Liver (tissue), 9 donors: Measurements from ENCODE around the gene RAB3IP. TPM values are rescaled to one million over a fixed set of nuclear protein-coding genes. Genes with fewer than 3 reads are reported as not detected.

Experiments
- DNase-seq: peaks from one replicate; pipeline ENCODE4 v3.0.0-alpha.2; 2017; ENCODE audit warnings: low spot score
- H3K27ac ChIP-seq, 2 donors: one replicate each; pipeline ENCODE4 v1.7.0; 2013; ENCODE audit warnings: inconsistent platforms in 2 of 2, low read length in 2 of 2, control low read depth in 1 of 2, low read depth in 1 of 2, mild to moderate bottlenecking in 1 of 2
- H3K27me3 ChIP-seq, 4 donors: one replicate each; pipeline versions ENCODE4 v1.6.1 to v1.7.0; 2013; ENCODE audit warnings: low read length in 3 of 4, inconsistent platforms in 1 of 4, mild to moderate bottlenecking in 1 of 4, moderate library complexity in 1 of 4; ENCODE audit not compliant: control insufficient read depth in 4 of 4, insufficient read depth in 4 of 4
- H3K36me3 ChIP-seq, 4 donors: one replicate each; pipeline versions ENCODE4 v1.6.1 to v1.7.0; 2013; ENCODE audit warnings: low read length in 3 of 4, mild to moderate bottlenecking in 3 of 4, low read depth in 1 of 4, moderate library complexity in 1 of 4; ENCODE audit not compliant: control insufficient read depth in 4 of 4, insufficient read depth in 3 of 4
- H3K4me1 ChIP-seq, 4 donors: one replicate each; pipeline versions ENCODE4 v1.6.1 to v1.7.0; 2013; ENCODE audit warnings: low read length in 3 of 4, mild to moderate bottlenecking in 3 of 4, moderate library complexity in 1 of 4; ENCODE audit not compliant: control insufficient read depth in 4 of 4, insufficient read depth in 4 of 4
- H3K4me3 ChIP-seq, 3 donors: one replicate each; pipeline versions ENCODE4 v1.6.1 to v1.7.0; 2013; ENCODE audit warnings: low read length in 3 of 3, control low read depth in 1 of 3, low read depth in 1 of 3, mild to moderate bottlenecking in 1 of 3
- H3K9ac ChIP-seq, 2 donors: one replicate each; pipeline ENCODE4 v1.7.0; 2013; ENCODE audit warnings: low read length in 2 of 2, mild to moderate bottlenecking in 2 of 2, moderate library complexity in 2 of 2, control low read depth in 1 of 2, low read depth in 1 of 2
- H3K9me3 ChIP-seq, 4 donors: one replicate each; pipeline versions ENCODE4 v1.6.1 to v1.7.0; 2013; ENCODE audit warnings: low read length in 3 of 4; ENCODE audit not compliant: control insufficient read depth in 4 of 4
- ATF3 ChIP-seq: IDR thresholded peaks from 2 replicates; pipeline ENCODE4 v1.6.1; 2016; ENCODE audit warnings: antibody characterized with exemption
- EGR1 ChIP-seq, 2 donors: IDR thresholded peaks; 2 replicates each; pipeline ENCODE4 v1.6.1; 2016 to 2018; ENCODE audit warnings: antibody characterized with exemption in 2 of 2, low read depth in 2 of 2
- FOXA1 ChIP-seq: IDR thresholded peaks from 2 replicates; pipeline ENCODE4 v1.6.1; 2016; ENCODE audit warnings: antibody characterized with exemption
- FOXA2 ChIP-seq: IDR thresholded peaks from 2 replicates; pipeline ENCODE4 v1.6.1; 2016; ENCODE audit warnings: antibody characterized with exemption
- GABPA ChIP-seq, 2 donors: IDR thresholded peaks in 1 of 2; conservative IDR thresholded peaks in 1 of 2; 2 replicates each; pipeline ENCODE4 v1.6.1; 2016; ENCODE audit warnings: antibody characterized with exemption in 2 of 2, mild to moderate bottlenecking in 1 of 2, moderate library complexity in 1 of 2
- HNF4A ChIP-seq, 2 donors: conservative IDR thresholded peaks; 2 replicates each; pipeline ENCODE4 v1.6.1; 2016; ENCODE audit warnings: antibody characterized with exemption in 2 of 2, mild to moderate bottlenecking in 2 of 2
- HNF4G ChIP-seq: IDR thresholded peaks from 2 replicates; pipeline ENCODE4 v1.6.1; 2016; ENCODE audit warnings: antibody characterized with exemption
- JUND ChIP-seq, 2 donors: IDR thresholded peaks; 2 replicates each; pipeline ENCODE4 v1.6.1; 2016; ENCODE audit warnings: antibody characterized with exemption in 2 of 2
- NR2F2 ChIP-seq: IDR thresholded peaks from 2 replicates; pipeline ENCODE4 v1.6.1; 2016; ENCODE audit warnings: antibody characterized with exemption
- RAD21 ChIP-seq, 2 donors: IDR thresholded peaks; 2 replicates each; pipeline ENCODE4 v1.6.1; 2016; ENCODE audit warnings: antibody characterized with exemption in 2 of 2, mild to moderate bottlenecking in 2 of 2
- REST ChIP-seq: IDR thresholded peaks from 2 replicates; pipeline ENCODE4 v1.6.1; 2016; ENCODE audit warnings: antibody characterized with exemption, mild to moderate bottlenecking
- RXRA ChIP-seq, 2 donors: IDR thresholded peaks; 2 replicates each; pipeline ENCODE4 v1.6.1; 2017 to 2018; ENCODE audit warnings: antibody characterized with exemption in 2 of 2, mild to moderate bottlenecking in 1 of 2
- SP1 ChIP-seq: IDR thresholded peaks from 2 replicates; pipeline ENCODE4 v1.6.1; 2018; ENCODE audit warnings: antibody characterized with exemption, mild to moderate bottlenecking
- TAF1 ChIP-seq: conservative IDR thresholded peaks from 2 replicates; pipeline ENCODE4 v1.6.1; 2016; ENCODE audit warnings: antibody characterized with exemption, mild to moderate bottlenecking
- YY1 ChIP-seq: IDR thresholded peaks from 2 replicates; pipeline ENCODE4 v1.6.1; 2016; ENCODE audit warnings: antibody characterized with exemption, mild to moderate bottlenecking
- ZBTB33 ChIP-seq: IDR thresholded peaks from 2 replicates; pipeline ENCODE4 v1.6.1; 2016; ENCODE audit warnings: antibody characterized with exemption
- WGBS: extraction: QIAGEN DNeasy Blood & Tissue Kit; methylation state at CpG from one replicate; pipeline ENCODE4 v1.1.7; 2013; 5-methylcytosine and 5-hydroxymethylcytosine counted together
- polyA plus RNA-seq, 2 donors: library from polyadenylated mRNA; stranded (reverse) in 1 of 2; unstranded in 1 of 2; fragments of 200-250 nt in 1 of 2; fragments of >200 nt in 1 of 2; fragmentation: Nextera tagmentation in 1 of 2; extraction: Ambion mirVana in 1 of 2; gene quantifications; one replicate each; pipeline versions ENCODE4 v1.2.1 to v1.2.3, GENCODE V29; 2013 to 2015
- total RNA-seq, 2 donors: library from RNA; depleted of rRNA; stranded (reverse); fragments of >200 nt; gene quantifications; one replicate each; pipeline ENCODE4 v1.2.3, GENCODE V29; 2014
- TF ChIP-seq, protein P1 (sequence below): IDR thresholded peaks from 2 replicates; pipeline ENCODE4 v1.6.1; 2016; ENCODE audit warnings: antibody characterized with exemption
- TF ChIP-seq, protein P2 (sequence below): fragments of 150-350 bp; IDR thresholded peaks from 2 replicates; pipeline ENCODE4 v1.5.1; 2017; ENCODE audit warnings: improper control_type of control experiment, low read depth, low read length; ENCODE audit not compliant: missing input control
- donor health status: healthy.
- donor health status: healthy.
- donor health status: healthy.
- donor health status: healthy.
- donor health status: healthy.

The RAB3IP gene
- total and polyA plus RNA-seq, 4 donors: 5.7 to 35.3 (median 14.3) TPM

- Histone ChIP-seq H3K27ac (no peak overlapping the region), H3K4me3 (no peak overlapping the region), H3K9me3 (no peaks in the 10 kb centered on the region), H3K4me1 (no peaks in the 10 kb centered on the region), H3K9ac (no peak overlapping the region), H3K36me3 (peaks cover 1 to 20% (median 7%) of the 10 kb centered on the region in 4 donors), H3K27me3 (no peaks in the 10 kb centered on the region)
- no peak for DNase-seq
- 96% methylated on average over 6 of the region's 6 CpGs for WGBS
- TF ChIP-seq FOXA1: no peak
- TF ChIP-seq NR2F2: no peak
- TF ChIP-seq YY1: no peak
- no peak for TF ChIP-seq ZBTB33
- no peak for TF ChIP-seq GABPA (IDR thresholded peaks at IDR 0.05 in 1 of 2, conservative IDR thresholded peaks at IDR 0.05 in 1 of 2)
- TF ChIP-seq, protein P1, sequence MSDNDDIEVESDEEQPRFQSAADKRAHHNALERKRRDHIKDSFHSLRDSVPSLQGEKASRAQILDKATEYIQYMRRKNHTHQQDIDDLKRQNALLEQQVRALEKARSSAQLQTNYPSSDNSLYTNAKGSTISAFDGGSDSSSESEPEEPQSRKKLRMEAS: no peak
- TF ChIP-seq HNF4G: no peak
- TF ChIP-seq FOXA2: no peak
- TF ChIP-seq RXRA (IDR thresholded peaks at IDR 0.05): no peak
- no peak for TF ChIP-seq RAD21 (IDR thresholded peaks at IDR 0.05)
- TF ChIP-seq, protein P2, sequence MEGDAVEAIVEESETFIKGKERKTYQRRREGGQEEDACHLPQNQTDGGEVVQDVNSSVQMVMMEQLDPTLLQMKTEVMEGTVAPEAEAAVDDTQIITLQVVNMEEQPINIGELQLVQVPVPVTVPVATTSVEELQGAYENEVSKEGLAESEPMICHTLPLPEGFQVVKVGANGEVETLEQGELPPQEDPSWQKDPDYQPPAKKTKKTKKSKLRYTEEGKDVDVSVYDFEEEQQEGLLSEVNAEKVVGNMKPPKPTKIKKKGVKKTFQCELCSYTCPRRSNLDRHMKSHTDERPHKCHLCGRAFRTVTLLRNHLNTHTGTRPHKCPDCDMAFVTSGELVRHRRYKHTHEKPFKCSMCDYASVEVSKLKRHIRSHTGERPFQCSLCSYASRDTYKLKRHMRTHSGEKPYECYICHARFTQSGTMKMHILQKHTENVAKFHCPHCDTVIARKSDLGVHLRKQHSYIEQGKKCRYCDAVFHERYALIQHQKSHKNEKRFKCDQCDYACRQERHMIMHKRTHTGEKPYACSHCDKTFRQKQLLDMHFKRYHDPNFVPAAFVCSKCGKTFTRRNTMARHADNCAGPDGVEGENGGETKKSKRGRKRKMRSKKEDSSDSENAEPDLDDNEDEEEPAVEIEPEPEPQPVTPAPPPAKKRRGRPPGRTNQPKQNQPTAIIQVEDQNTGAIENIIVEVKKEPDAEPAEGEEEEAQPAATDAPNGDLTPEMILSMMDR: no peak
- no peak for TF ChIP-seq JUND (IDR thresholded peaks at IDR 0.05)
- TF ChIP-seq SP1: no peak
- no peak for TF ChIP-seq EGR1 (IDR thresholded peaks at IDR 0.05; ENCODE audit: low read depth in 2 of 2)
- TF ChIP-seq HNF4A (conservative IDR thresholded peaks at IDR 0.05): no peak
- TF ChIP-seq REST: no peak
- TF ChIP-seq TAF1: no peak
- TF ChIP-seq ATF3: no peak
Observed at GRCh38 chr12:69756088-69756755, 17.6 kb downstream of the RAB3IP start.
